Activated naive CD8-positive, alpha-beta T cell (primary cell): ENCODE data around the gene JOSD2.
A peak's percentile ranks its signal among the peaks of the same experiment; 100 is the strongest.

Source experiments
- H3K27ac Mint-ChIP-seq: one replicate; pipeline ENCODE4 v1.8.0; 2021; ENCODE audit warnings: mixed read lengths
- H3K27me3 Mint-ChIP-seq: one replicate; pipeline ENCODE4 v1.8.0; 2021; ENCODE audit warnings: mixed read lengths
- H3K36me3 Mint-ChIP-seq: one replicate; pipeline ENCODE4 v1.8.0; 2021; ENCODE audit warnings: mixed read lengths
- H3K4me1 Mint-ChIP-seq: one replicate; pipeline ENCODE4 v1.8.0; 2021; ENCODE audit warnings: low read depth, mixed read lengths
- H3K4me3 Mint-ChIP-seq: one replicate; pipeline ENCODE4 v1.8.0; 2021; ENCODE audit warnings: mild to moderate bottlenecking, mixed read lengths
- H3K9me3 Mint-ChIP-seq: one replicate; pipeline ENCODE4 v1.8.0; 2021; ENCODE audit warnings: low read depth, mixed read lengths

Gene JOSD2

DNA sequence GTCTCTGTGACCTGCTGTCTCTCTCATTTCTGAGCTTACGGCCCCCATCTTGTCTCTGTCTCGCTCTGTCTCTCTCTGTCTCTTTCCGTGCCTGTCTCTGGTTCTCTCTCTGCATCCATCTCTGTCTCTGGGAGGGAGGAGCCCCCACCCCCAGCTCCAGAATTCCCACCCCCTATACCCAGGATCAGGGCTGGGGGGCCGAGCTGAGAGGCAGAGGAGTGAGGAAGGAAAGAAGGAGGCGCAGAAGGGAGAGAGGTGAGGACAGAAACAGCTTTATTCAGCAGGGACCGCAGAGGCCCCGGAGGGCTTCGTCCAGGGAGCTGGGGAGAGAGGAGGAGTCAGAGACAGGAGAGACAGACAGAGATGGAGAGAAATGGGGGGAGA is 14.0 kb downstream of the JOSD2 start:
- no peak overlapping the region for H3K27ac Mint-ChIP-seq
- H3K27me3 Mint-ChIP-seq: no peaks in the 10 kb centered on the region
- H3K36me3 Mint-ChIP-seq: no peaks in the 10 kb centered on the region
- H3K9me3 Mint-ChIP-seq: no peaks in the 10 kb centered on the region
- H3K4me3 Mint-ChIP-seq: no peak overlapping the region
- peaks cover 5% of the 10 kb centered on the region for H3K4me1 Mint-ChIP-seq

DNA sequence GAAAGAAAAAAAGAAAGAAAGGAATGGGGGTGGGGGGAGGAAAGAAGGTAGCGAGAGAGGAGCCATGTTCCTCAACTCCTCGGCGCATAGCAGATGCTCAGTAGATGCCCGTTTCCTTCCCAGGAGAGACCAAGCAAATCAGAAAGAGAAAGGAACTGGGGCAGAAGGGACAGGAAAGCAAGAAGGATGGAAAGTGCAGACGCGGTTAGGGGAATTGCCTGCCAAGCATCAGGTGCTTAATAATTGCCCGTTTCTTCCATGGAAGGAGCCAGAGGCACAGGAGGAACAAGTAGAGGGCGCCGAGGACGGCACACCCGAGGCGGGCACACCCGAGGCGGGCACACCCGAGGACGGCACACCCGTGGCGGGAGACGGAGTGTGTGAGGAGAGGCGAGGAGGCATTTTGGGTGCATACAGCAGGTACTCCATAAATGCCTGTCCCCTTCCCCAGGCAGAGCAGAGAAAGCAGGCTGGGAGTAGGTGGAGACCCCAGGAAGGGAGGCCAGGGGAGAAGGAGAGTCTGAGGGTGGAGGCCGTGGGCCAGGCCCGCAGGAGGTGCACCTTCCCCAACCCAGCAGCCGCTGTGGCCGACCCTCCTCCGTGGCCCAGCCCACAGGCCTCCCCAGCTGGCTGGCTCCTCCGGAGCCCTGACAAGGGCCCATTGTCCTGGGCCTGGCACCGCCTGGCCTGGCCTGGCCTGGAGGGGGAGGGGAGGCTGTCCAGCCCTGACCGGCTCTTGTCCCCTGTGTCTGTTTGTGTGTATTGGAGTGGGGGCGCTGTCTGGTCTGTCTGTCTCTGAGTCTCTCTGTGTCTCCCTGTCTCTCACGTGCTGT is 14.6 kb downstream of the JOSD2 start:
- Mint-ChIP-seq H3K27me3 (no peaks in the 10 kb centered on the region), H3K9me3 (no peaks in the 10 kb centered on the region), H3K27ac (no peak overlapping the region), H3K4me1 (peaks cover 11% of the 10 kb centered on the region), H3K36me3 (no peaks in the 10 kb centered on the region), H3K4me3 (no peak overlapping the region)

GRCh38 chr19:50495020-50495531 is 15.9 kb downstream of the JOSD2 start:
- H3K36me3 Mint-ChIP-seq: no peaks in the 10 kb centered on the region
- peaks cover 22% of the 10 kb centered on the region for H3K4me1 Mint-ChIP-seq
- no peaks in the 10 kb centered on the region for H3K9me3 Mint-ChIP-seq
- no peak overlapping the region for H3K27ac Mint-ChIP-seq
- H3K4me3 Mint-ChIP-seq: no peak overlapping the region
- no peaks in the 10 kb centered on the region for H3K27me3 Mint-ChIP-seq

- no peak overlapping the region for H3K27ac Mint-ChIP-seq
- peaks cover 22% of the 10 kb centered on the region for H3K4me1 Mint-ChIP-seq
- no peaks in the 10 kb centered on the region for H3K36me3 Mint-ChIP-seq
- H3K27me3 Mint-ChIP-seq: no peaks in the 10 kb centered on the region
- H3K4me3 Mint-ChIP-seq: no peak overlapping the region
- H3K9me3 Mint-ChIP-seq: no peaks in the 10 kb centered on the region
Measured at GRCh38 chr19:50494186-50495019, 16.6 kb downstream of the JOSD2 start.

DNA sequence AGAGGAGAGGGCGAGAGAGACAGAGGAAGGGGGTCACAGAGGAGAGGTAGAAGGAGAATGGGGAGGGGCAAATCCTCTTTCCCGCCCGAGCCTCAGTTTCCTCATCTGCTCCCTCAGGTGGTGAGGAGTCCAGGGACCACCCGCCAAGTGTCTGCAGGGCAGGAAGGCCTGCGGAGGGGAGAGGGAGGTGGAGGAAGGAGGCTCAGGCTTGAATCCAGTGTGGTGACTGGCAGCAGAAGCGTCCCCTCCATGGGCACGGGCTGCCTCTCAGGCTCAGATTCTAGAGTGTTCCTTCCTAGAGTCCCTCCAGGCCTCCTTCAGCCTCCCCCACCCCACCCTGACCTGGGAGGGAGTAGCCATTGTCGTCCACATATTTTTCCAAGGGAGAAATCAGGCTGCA is 17.8 kb downstream of the JOSD2 start:
- H3K27ac Mint-ChIP-seq: no peak overlapping the region
- H3K27me3 Mint-ChIP-seq: no peaks in the 10 kb centered on the region
- no peaks in the 10 kb centered on the region for H3K36me3 Mint-ChIP-seq
- no peak overlapping the region for H3K4me3 Mint-ChIP-seq
- H3K9me3 Mint-ChIP-seq: no peaks in the 10 kb centered on the region
- peaks cover 25% of the 10 kb centered on the region for H3K4me1 Mint-ChIP-seq

GRCh38 chr19:50492303-50493052 is 18.5 kb downstream of the JOSD2 start:
- H3K36me3 Mint-ChIP-seq: no peaks in the 10 kb centered on the region
- H3K4me3 Mint-ChIP-seq: peak overlapping the region; percentile 58
- H3K27ac Mint-ChIP-seq: peak overlapping the region; percentile 58
- H3K4me1 Mint-ChIP-seq: peaks cover 28% of the 10 kb centered on the region
- H3K27me3 Mint-ChIP-seq: no peaks in the 10 kb centered on the region
- no peaks in the 10 kb centered on the region for H3K9me3 Mint-ChIP-seq

DNA sequence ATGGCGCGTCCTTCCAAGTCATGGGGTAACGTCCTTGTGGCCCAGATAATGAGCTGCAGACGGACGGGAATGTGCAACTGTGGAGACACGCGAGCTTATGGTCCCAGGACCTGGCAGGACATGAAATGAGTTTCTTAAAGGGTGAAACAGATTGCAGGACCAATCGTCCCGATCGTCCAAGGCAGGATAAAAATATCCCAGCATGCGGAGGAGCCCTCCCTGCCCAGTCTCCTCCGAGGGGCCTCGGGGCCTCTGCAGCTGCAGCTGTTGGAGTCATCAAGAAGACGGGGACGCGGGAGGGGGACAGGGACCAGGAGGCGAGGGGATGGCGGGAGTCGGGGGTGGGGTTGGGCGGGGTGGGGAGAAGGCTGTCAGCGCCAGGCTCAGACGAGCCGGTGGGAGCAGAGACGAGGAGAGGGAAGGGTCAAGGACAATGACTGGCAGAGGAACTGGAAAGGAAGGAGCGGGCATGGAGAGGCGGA is 20.0 kb downstream of the JOSD2 start:
- Mint-ChIP-seq H3K4me3 (no peak overlapping the region), H3K27ac (no peak overlapping the region), H3K4me1 (peaks cover 28% of the 10 kb centered on the region), H3K36me3 (peaks cover 4% of the 10 kb centered on the region), H3K9me3 (no peaks in the 10 kb centered on the region), H3K27me3 (no peaks in the 10 kb centered on the region)

GRCh38 chr19:50490411-50490811 is 20.6 kb downstream of the JOSD2 start:
- peaks cover 28% of the 10 kb centered on the region for H3K4me1 Mint-ChIP-seq

GRCh38 chr19:50489461-50490011 is 21.5 kb downstream of the JOSD2 start:
- Mint-ChIP-seq H3K4me1 (peaks cover 28% of the 10 kb centered on the region), H3K27ac (no peak overlapping the region), H3K9me3 (no peaks in the 10 kb centered on the region), H3K4me3 (no peak overlapping the region), H3K27me3 (no peaks in the 10 kb centered on the region), H3K36me3 (peaks cover 4% of the 10 kb centered on the region)

More at GRCh38 chr19:50490411-50490811, 20.6 kb downstream of the JOSD2 start:
- Mint-ChIP-seq H3K4me3 (no peak overlapping the region), H3K27me3 (no peaks in the 10 kb centered on the region), H3K27ac (no peak overlapping the region), H3K36me3 (peaks cover 4% of the 10 kb centered on the region), H3K9me3 (no peaks in the 10 kb centered on the region)

GRCh38 chr19:50488389-50489194 is 22.4 kb downstream of the JOSD2 start:
- no peak overlapping the region for H3K27ac Mint-ChIP-seq
- H3K4me1 Mint-ChIP-seq: peaks cover 28% of the 10 kb centered on the region
- no peaks in the 10 kb centered on the region for H3K9me3 Mint-ChIP-seq
- H3K4me3 Mint-ChIP-seq: no peak overlapping the region
- H3K27me3 Mint-ChIP-seq: no peaks in the 10 kb centered on the region
- H3K36me3 Mint-ChIP-seq: peaks cover 4% of the 10 kb centered on the region

DNA sequence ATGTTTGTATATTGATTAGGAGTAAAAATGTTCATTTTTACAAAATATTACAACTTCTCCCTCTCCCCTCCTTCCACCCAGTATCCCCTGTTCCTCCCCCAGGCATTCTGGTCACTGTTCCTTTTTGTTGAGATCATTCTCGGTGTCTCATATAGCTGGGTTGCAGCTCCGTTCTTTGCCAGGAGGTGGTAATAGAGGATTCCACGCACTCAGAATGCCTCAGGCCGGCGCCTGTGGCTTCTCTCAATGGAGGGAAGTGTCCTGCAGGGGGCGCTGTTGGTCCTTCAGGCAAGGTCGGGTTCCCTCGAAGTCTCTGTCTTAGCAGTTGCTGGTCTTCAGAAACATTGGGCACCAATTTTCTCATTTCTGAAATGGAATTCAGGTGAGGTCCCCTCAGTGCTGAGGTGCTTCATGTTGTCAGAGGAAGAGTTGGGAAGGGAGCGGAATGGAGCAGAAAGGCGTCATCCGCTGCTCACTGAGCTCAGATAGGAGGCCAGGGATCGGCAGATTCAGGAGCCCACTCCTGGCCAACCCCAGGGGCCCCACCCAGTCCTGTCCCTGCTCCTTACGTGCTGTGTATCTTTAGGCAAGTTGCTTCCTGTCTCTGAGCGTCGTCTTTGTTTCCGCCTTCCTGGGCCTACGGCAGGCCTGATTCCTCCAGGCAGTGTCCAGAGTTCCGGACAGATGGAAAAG is 24.0 kb downstream of the JOSD2 start:
- Mint-ChIP-seq H3K4me1 (peaks cover 22% of the 10 kb centered on the region), H3K27ac (no peak overlapping the region), H3K27me3 (no peaks in the 10 kb centered on the region), H3K36me3 (peaks cover 7% of the 10 kb centered on the region), H3K4me3 (no peak overlapping the region), H3K9me3 (no peaks in the 10 kb centered on the region)

- Mint-ChIP-seq H3K27me3 (no peaks in the 10 kb centered on the region), H3K9me3 (no peaks in the 10 kb centered on the region), H3K4me3 (no peak overlapping the region), H3K36me3 (peaks cover 7% of the 10 kb centered on the region), H3K27ac (no peak overlapping the region), H3K4me1 (peaks cover 8% of the 10 kb centered on the region)
Measured at GRCh38 chr19:50485284-50485955, 25.6 kb downstream of the JOSD2 start.

- H3K9me3 Mint-ChIP-seq: no peaks in the 10 kb centered on the region
- H3K36me3 Mint-ChIP-seq: peaks cover 10% of the 10 kb centered on the region
- H3K27ac Mint-ChIP-seq: peak overlapping the region; percentile 1
- H3K27me3 Mint-ChIP-seq: no peaks in the 10 kb centered on the region
- no peak overlapping the region for H3K4me3 Mint-ChIP-seq
- peaks cover 8% of the 10 kb centered on the region for H3K4me1 Mint-ChIP-seq
Measured at GRCh38 chr19:50482916-50483315, 28.1 kb downstream of the JOSD2 start.
